Ishikawa (cell line): Measurements from ENCODE around the gene ACTL7A.

ENCODE experiments used
- RAD21 ChIP-seq: IDR thresholded peaks from 2 replicates; pipeline ENCODE4 v1.6.1; 2012; ENCODE audit warnings: low read depth
- TAF1 ChIP-seq: IDR thresholded peaks from 2 replicates; pipeline ENCODE4 v1.6.1; 2012; ENCODE audit warnings: low read depth, mild to moderate bottlenecking
- TF ChIP-seq, protein P1 (sequence below): IDR thresholded peaks from 2 replicates; pipeline ENCODE4 v1.6.1; 2012

DNA sequence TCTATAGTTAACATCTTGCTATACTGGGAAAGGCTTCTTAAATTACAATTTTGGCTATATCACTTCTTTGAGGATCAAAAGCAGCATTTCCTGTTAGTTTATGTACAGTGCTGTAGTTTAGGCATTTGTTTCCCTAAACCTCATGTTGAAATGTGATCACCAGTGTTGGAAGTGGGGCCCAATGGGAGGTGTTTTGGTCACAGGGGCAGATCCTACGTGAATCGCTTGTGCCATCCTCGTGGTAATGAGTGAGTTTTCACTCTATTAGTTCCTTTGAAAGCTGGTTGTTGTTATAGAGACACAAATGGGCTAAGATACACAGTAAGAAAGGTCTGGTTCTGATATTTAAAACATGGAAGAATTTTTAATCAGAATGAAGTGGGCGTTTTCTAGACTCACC is 5.8 kb downstream of the ACTL7A start:
- TF ChIP-seq RAD21 (no peak), TAF1 (no peak)
- TF ChIP-seq, protein P1, sequence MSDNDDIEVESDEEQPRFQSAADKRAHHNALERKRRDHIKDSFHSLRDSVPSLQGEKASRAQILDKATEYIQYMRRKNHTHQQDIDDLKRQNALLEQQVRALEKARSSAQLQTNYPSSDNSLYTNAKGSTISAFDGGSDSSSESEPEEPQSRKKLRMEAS: no peak
